HEK293T (cell line): Measurements from ENCODE around the gene ZC3H7B.

Experiments used
- CTBP1 ChIP-seq: fragments of 450-650 bp; IDR thresholded peaks from 2 replicates; pipeline ENCODE4 v1.6.1; 2016; ENCODE audit warnings: borderline replicate concordance
- HDGF ChIP-seq: fragments of 450-650 bp; IDR thresholded peaks from 2 replicates; pipeline ENCODE4 v1.6.1; 2017; ENCODE audit warnings: antibody characterized with exemption, borderline replicate concordance

GRCh38 chr22:41339823-41340222, 38.5 kb downstream of the ZC3H7B start:
- TF ChIP-seq CTBP1 (no peak), HDGF (no peak)
